Measurements from ENCODE around the gene NENF.

DNA sequence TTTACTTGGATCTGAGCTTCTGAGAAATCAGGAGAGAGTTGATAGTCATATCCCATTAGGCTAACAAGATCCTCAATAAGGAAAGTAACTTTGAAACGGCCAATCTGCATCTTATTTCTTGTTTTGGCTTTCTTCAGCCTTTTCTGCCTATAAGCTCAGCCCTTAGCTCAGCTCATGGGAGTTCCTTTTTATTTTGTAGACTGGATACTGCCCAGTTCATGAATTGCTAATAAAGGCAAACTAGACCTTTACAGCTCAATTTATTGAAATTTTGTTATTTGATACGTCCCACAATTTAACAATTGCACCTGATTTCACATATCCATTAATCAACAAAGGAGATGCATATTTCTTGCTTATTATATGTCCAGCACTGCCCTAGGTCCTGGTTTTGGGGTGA is 22.7 kb downstream of the NENF start:
- TF ChIP-seq POLR2A (IDR thresholded peaks at IDR 0.05) (no peak), CTCF (IDR thresholded peaks at IDR 0.05) (no peak)
